HepG2 (cell line): ENCODE data around the gene TBL3. TPM values are rescaled to one million over a fixed set of nuclear protein-coding genes. Genes with fewer than 3 reads are reported as not detected.

Experiments used
- ATM ChIP-seq: fragments of 450-650 bp; IDR thresholded peaks from 2 replicates; pipeline ENCODE4 v1.7.1; 2017; ENCODE audit warnings: mild to moderate bottlenecking, borderline replicate concordance
- CREB1 ChIP-seq, 2 experiments: fragments of 450-650 bp in 1 of 2; IDR thresholded peaks; 2 replicates each; pipeline ENCODE4 v1.6.1; 2016 to 2017; ENCODE audit warnings: control low read depth in 1 of 2, mild to moderate bottlenecking in 1 of 2, missing compliant biosample characterization in 1 of 2, missing genetic modification characterization in 1 of 2
- JDP2 ChIP-seq: sonication (generic); formaldehyde crosslinking; IDR thresholded peaks from 2 replicates; pipeline ENCODE4 v1.8.1; 2022; ENCODE audit warnings: missing genetic modification reagents, borderline replicate concordance
- JUNB ChIP-seq: sonication (generic); formaldehyde crosslinking; IDR thresholded peaks from 2 replicates; pipeline ENCODE4 v1.8.0; 2022; ENCODE audit warnings: missing genetic modification reagents, mild to moderate bottlenecking, borderline replicate concordance
- KDM2A ChIP-seq: sonication (generic); formaldehyde crosslinking; IDR thresholded peaks from 2 replicates; pipeline ENCODE4 v1.4.0; 2020; ENCODE audit warnings: low read depth, missing genetic modification reagents, borderline replicate concordance
- MTA1 ChIP-seq: sonication (generic); formaldehyde crosslinking; IDR thresholded peaks from 2 replicates; pipeline ENCODE4 v1.4.0; 2020; ENCODE audit warnings: missing genetic modification reagents, mild to moderate bottlenecking, borderline replicate concordance
- SRSF1 ChIP-seq: fragments of 200-400 bp; formaldehyde crosslinking; optimal IDR thresholded peaks from 2 replicates; pipeline ENCODE3; 2017; ENCODE audit warnings: mild to moderate bottlenecking, low read depth, low read length, moderate library complexity
- TBL1XR1 ChIP-seq: fragments of 150-350 bp; IDR thresholded peaks from 2 replicates; pipeline ENCODE4 v1.6.1; 2014; ENCODE audit warnings: borderline replicate concordance, low read length; ENCODE audit not compliant: partially characterized antibody
- ZMYM4 ChIP-seq: sonication (generic); formaldehyde crosslinking; IDR thresholded peaks from 2 replicates; pipeline ENCODE4 v1.8.1; 2023; ENCODE audit warnings: mild to moderate bottlenecking, missing genetic modification reagents
- ZNF292 ChIP-seq: sonication (generic); formaldehyde crosslinking; IDR thresholded peaks from 2 replicates; pipeline ENCODE4 v1.8.1; 2022; ENCODE audit warnings: mild to moderate bottlenecking, low read depth, missing genetic modification reagents, borderline replicate concordance
- ZNF816 ChIP-seq: sonication (generic); formaldehyde crosslinking; IDR thresholded peaks from 2 replicates; pipeline ENCODE4 v1.8.0; 2022; ENCODE audit warnings: missing genetic modification reagents, mild to moderate bottlenecking, borderline replicate concordance
- ZSCAN29 ChIP-seq: sonication (generic); formaldehyde crosslinking; conservative IDR thresholded peaks from 2 replicates; pipeline ENCODE4 v1.4.0; 2020; ENCODE audit warnings: mild to moderate bottlenecking, missing genetic modification reagents
- polyA plus RNA-seq, 8 experiments: library from polyadenylated mRNA; depleted of rRNA in 3 of 8; stranded (reverse) in 7 of 8; unstranded in 1 of 8; fragments of >200 nt; fragmentation: Illumina TruSeq in 4 of 8; extraction: Trizol in 4 of 8; gene quantifications; 2 replicates each; pipeline versions ENCODE4 v1.2.1 to v1.2.3, GENCODE V29; 2011 to 2016; ENCODE audit warnings: low read depth in 4 of 8, missing spikeins in 1 of 8, mixed read lengths in 1 of 8; ENCODE audit not compliant: insufficient read depth in 1 of 8
- total RNA-seq, 5 experiments: library from RNA; depleted of rRNA; stranded (reverse); fragments of >200 nt; fragmentation: Illumina TruSeq; extraction: Trizol; gene quantifications; 2 replicates each; pipeline ENCODE4 v1.2.3, GENCODE V29; 2016; ENCODE audit warnings: low read depth in 1 of 5
- TF ChIP-seq, protein P1 (sequence below): sonication (generic); formaldehyde crosslinking; IDR thresholded peaks from 2 replicates; pipeline ENCODE4 v1.8.1; 2022; ENCODE audit warnings: mild to moderate bottlenecking, missing genetic modification reagents
- TF ChIP-seq, protein P2 (sequence below): sonication (generic); formaldehyde crosslinking; IDR thresholded peaks from 2 replicates; pipeline ENCODE4 v1.4.0; 2020; ENCODE audit warnings: missing genetic modification reagents, borderline replicate concordance
- TF ChIP-seq, protein P3 (sequence below): sonication (generic); formaldehyde crosslinking; IDR thresholded peaks from 2 replicates; pipeline ENCODE4 v1.8.0; 2023; ENCODE audit warnings: mild to moderate bottlenecking, missing genetic modification reagents
- TF ChIP-seq, protein P4 (sequence below): sonication (generic); formaldehyde crosslinking; IDR thresholded peaks from 2 replicates; pipeline ENCODE4 v1.4.0; 2020; ENCODE audit warnings: mild to moderate bottlenecking, missing genetic modification reagents, borderline replicate concordance

Gene TBL3
- total and polyA plus RNA-seq, 2 of the 13 experiments (the other 11 are each of a cell fraction or from before 2014, with no cell fraction given), result 16.8 to 38.0 TPM

DNA sequence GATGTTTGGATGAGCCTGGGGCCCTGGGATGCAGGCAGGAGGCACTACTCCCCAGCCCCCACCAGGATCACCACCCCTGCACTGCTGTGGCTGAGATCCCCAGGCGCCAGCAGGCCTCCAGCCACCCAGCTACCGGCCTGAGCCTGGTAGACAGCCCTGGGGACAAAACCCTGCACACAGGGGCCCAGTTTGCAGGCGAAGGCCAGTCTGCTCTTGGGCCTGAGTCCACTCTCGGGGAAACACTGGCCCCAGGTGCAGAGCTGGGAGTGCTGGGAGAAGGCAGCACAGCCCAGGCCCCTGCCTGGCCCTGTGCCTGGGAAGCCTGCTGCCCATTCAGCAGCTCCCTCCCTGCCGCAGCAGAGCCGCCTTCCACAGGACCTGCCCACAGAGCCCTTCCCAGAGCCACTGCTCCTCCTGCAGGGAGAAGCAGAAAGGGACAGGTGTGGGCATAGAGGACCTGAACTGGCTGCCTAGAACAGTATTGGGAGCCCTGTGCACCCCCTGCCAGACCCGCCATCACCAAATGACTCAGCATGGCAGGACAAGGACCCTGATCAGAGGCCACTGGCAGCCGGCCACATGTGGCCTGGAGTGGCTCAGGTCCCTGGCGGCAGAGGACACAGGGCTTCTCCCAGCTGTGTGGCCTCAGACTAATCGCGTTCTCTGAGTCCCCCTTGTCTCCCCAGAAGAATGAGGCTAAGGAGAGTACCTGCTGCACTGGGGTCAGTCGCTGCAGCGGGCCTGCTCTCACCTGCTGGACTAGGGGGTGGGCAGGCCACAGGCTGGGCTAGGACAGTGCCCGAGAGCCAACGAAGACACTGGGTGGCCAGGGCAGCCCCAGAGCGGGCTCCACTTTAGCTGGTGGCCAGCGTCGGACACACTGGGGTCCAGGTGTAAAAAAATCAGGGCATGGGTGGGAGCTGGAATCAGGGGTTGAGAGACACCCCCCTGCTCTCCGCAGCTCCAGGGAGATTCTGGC, 39.5 kb upstream of the TBL3 start (continued):
- TF ChIP-seq, protein P1, sequence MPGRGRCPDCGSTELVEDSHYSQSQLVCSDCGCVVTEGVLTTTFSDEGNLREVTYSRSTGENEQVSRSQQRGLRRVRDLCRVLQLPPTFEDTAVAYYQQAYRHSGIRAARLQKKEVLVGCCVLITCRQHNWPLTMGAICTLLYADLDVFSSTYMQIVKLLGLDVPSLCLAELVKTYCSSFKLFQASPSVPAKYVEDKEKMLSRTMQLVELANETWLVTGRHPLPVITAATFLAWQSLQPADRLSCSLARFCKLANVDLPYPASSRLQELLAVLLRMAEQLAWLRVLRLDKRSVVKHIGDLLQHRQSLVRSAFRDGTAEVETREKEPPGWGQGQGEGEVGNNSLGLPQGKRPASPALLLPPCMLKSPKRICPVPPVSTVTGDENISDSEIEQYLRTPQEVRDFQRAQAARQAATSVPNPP (CRISPR knock-in tag), result no peak
- TF ChIP-seq JUNB (CRISPR knock-in tag) (no peak), TBL1XR1 (no peak), ZNF816 (CRISPR knock-in tag) (no peak), ZNF292 (CRISPR knock-in tag) (peak; percentile 69; the same call in 1 of the 2 replicates), MTA1 (CRISPR knock-in tag) (no peak; the same call in 1 of the 2 replicates), SRSF1 (no peak), ZSCAN29 (no peak; the same call in 1 of the 2 replicates), ATM (no peak), CREB1 (IDR thresholded peaks at IDR 0.05) (no peak), CREB1 (CRISPR knock-in tag; IDR thresholded peaks at IDR 0.05) (no peak), KDM2A (CRISPR knock-in tag) (0 out of 2 replicates have a peak, but pooled peaks have one; percentile 40), ZMYM4 (CRISPR knock-in tag) (0 out of 2 replicates have a peak, but pooled peaks have one; percentile 32), JDP2 (CRISPR knock-in tag) (no peak)
- TF ChIP-seq, protein P2, sequence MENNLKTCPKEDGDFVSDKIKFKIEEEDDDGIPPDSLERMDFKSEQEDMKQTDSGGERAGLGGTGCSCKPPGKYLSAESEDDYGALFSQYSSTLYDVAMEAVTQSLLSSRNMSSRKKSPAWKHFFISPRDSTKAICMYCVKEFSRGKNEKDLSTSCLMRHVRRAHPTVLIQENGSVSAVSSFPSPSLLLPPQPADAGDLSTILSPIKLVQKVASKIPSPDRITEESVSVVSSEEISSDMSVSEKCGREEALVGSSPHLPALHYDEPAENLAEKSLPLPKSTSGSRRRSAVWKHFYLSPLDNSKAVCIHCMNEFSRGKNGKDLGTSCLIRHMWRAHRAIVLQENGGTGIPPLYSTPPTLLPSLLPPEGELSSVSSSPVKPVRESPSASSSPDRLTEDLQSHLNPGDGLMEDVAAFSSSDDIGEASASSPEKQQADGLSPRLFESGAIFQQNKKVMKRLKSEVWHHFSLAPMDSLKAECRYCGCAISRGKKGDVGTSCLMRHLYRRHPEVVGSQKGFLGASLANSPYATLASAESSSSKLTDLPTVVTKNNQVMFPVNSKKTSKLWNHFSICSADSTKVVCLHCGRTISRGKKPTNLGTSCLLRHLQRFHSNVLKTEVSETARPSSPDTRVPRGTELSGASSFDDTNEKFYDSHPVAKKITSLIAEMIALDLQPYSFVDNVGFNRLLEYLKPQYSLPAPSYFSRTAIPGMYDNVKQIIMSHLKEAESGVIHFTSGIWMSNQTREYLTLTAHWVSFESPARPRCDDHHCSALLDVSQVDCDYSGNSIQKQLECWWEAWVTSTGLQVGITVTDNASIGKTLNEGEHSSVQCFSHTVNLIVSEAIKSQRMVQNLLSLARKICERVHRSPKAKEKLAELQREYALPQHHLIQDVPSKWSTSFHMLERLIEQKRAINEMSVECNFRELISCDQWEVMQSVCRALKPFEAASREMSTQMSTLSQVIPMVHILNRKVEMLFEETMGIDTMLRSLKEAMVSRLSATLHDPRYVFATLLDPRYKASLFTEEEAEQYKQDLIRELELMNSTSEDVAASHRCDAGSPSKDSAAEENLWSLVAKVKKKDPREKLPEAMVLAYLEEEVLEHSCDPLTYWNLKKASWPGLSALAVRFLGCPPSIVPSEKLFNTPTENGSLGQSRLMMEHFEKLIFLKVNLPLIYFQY (CRISPR knock-in tag), result no peak
- TF ChIP-seq, protein P3, sequence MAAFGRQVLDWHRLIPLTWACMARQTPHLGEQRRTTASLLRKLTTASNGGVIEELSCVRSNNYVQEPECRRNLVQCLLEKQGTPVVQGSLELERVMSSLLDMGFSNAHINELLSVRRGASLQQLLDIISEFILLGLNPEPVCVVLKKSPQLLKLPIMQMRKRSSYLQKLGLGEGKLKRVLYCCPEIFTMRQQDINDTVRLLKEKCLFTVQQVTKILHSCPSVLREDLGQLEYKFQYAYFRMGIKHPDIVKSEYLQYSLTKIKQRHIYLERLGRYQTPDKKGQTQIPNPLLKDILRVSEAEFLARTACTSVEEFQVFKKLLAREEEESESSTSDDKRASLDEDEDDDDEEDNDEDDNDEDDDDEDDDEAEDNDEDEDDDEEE (CRISPR knock-in tag), result no peak
- TF ChIP-seq, protein P4, sequence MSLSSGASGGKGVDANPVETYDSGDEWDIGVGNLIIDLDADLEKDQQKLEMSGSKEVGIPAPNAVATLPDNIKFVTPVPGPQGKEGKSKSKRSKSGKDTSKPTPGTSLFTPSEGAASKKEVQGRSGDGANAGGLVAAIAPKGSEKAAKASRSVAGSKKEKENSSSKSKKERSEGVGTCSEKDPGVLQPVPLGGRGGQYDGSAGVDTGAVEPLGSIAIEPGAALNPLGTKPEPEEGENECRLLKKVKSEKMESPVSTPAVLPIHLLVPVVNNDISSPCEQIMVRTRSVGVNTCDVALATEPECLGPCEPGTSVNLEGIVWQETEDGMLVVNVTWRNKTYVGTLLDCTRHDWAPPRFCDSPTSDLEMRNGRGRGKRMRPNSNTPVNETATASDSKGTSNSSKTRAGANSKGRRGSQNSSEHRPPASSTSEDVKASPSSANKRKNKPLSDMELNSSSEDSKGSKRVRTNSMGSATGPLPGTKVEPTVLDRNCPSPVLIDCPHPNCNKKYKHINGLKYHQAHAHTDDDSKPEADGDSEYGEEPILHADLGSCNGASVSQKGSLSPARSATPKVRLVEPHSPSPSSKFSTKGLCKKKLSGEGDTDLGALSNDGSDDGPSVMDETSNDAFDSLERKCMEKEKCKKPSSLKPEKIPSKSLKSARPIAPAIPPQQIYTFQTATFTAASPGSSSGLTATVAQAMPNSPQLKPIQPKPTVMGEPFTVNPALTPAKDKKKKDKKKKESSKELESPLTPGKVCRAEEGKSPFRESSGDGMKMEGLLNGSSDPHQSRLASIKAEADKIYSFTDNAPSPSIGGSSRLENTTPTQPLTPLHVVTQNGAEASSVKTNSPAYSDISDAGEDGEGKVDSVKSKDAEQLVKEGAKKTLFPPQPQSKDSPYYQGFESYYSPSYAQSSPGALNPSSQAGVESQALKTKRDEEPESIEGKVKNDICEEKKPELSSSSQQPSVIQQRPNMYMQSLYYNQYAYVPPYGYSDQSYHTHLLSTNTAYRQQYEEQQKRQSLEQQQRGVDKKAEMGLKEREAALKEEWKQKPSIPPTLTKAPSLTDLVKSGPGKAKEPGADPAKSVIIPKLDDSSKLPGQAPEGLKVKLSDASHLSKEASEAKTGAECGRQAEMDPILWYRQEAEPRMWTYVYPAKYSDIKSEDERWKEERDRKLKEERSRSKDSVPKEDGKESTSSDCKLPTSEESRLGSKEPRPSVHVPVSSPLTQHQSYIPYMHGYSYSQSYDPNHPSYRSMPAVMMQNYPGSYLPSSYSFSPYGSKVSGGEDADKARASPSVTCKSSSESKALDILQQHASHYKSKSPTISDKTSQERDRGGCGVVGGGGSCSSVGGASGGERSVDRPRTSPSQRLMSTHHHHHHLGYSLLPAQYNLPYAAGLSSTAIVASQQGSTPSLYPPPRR (CRISPR knock-in tag), result peak; percentile 37
